GM12891 (cell line): ENCODE data around the gene ALCAM. TPM values are rescaled to one million over a fixed set of nuclear protein-coding genes. Genes with fewer than 3 reads are reported as not detected.

Experiments
- DNase-seq: peaks from one replicate; pipeline ENCODE4 v3.0.0; 2011; ENCODE audit warnings: low spot score; ENCODE audit not compliant: insufficient read length
- FAIRE-seq: peaks from 2 replicates; lab custom pipeline; 2011; peaks lifted over from hg19 to GRCh38; lab: Jason Lieb, UNC
- PAX5 ChIP-seq: IDR thresholded peaks from 2 replicates; pipeline ENCODE4 v1.6.1; 2011; ENCODE audit warnings: low read length, moderate library complexity, mild to moderate bottlenecking; ENCODE audit not compliant: insufficient read depth, severe bottlenecking
- POLR2A ChIP-seq: IDR thresholded peaks from 2 replicates; pipeline ENCODE4 v1.6.1; 2011; ENCODE audit warnings: low read depth, low read length, control low read depth
- POLR2AphosphoS5 ChIP-seq: IDR thresholded peaks from 2 replicates; pipeline ENCODE4 v1.6.1; 2011; ENCODE audit warnings: low read depth, low read length, control low read depth
- POU2F2 ChIP-seq: IDR thresholded peaks from 2 replicates; pipeline ENCODE4 v1.6.1; 2011; ENCODE audit warnings: low read depth, mild to moderate bottlenecking, control low read depth, low read length, moderate library complexity
- SPI1 ChIP-seq: IDR thresholded peaks from 2 replicates; pipeline ENCODE4 v1.6.1; 2011; ENCODE audit warnings: low read depth, low read length, control low read depth
- TAF1 ChIP-seq: IDR thresholded peaks from 2 replicates; pipeline ENCODE4 v1.6.1; 2011; ENCODE audit warnings: low read depth, low read length, control low read depth
- polyA plus RNA-seq: library from polyadenylated mRNA; unstranded; fragments of >200 nt; gene quantifications from one replicate; pipeline ENCODE4 v1.2.1, GENCODE V29; 2012; ENCODE audit warnings: low read depth, missing spikeins, inconsistent platforms; ENCODE audit not compliant: missing spikeins

ALCAM gene
- 13.2 TPM for polyA plus RNA-seq

DNA sequence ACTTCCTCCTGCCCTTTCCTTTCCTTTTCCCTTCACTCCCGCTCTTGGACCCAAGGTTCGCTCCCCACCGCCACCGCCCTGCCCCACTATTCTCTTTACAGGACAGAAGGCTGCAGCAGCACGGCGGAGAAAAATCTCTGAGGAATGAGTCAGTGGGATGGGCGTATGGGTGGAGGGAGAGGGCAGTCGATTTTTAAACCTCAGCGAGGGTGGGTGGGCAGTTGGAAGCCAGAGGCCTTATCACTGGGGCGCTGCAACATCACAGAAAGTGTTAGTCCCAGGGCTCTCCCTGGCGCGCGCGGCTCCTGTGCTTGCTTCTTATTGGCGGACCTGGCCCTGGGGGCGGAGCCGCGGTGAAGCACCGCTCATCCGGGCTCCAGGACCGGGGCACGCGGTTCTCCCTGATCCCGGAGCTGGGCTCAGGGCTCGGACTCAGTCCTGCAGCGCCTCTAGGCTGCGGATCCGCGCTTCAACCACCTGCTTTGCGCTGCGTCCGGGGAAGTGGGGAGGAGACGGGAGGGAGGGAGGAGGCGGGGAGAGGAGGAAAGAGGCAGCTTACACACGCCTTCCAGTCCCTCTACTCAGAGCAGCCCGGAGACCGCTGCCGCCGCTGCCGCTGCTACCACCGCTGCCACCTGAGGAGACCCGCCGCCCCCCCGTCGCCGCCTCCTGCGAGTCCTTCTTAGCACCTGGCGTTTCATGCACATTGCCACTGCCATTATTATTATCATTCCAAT lies at the start of gene ALCAM:
Gene ALCAM, plus strand, starts transcription at position 584 of the 737 bp plus-strand sequence.
- DNase-seq = peak; percentile 49
- FAIRE-seq = peak; percentile 88
- TF ChIP-seq PAX5 = no peak
- 0 out of 2 replicates have a peak, but pooled peaks have one; percentile 31 for TF ChIP-seq SPI1
- peak; percentile 48 for TF ChIP-seq POLR2A
- no peak; the same call in 1 of the 2 replicates for TF ChIP-seq POU2F2
- TF ChIP-seq TAF1 = peak; percentile 14; the same call in 1 of the 2 replicates
- 0 out of 2 replicates have a peak, but pooled peaks have one; percentile 2 for TF ChIP-seq POLR2AphosphoS5

DNA sequence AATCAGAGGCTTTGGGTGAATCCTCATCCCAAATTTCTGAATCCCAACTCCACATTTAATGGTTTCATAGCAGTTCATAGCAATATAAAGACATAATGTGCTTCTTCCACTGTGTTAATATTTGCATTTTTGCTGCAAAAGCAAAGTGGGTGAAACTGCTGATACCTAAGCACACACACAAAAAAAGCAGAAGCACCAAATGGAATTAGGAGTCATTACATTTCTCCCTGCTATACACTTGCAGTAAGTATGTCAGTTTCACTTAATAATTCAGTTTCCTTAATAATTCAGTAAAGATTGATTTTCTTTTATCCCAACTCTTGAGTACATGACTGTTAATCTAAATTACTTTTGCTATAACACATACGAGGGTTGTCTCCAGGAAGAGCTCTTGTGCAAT lies 48.9 kb upstream of the ALCAM start:
- no peak for DNase-seq
- no peak for FAIRE-seq
- TF ChIP-seq TAF1 (no peak), PAX5 (no peak)

- no peak for FAIRE-seq
- no peak for TF ChIP-seq POLR2AphosphoS5
- TF ChIP-seq PAX5 = no peak
- TF ChIP-seq POU2F2 = no peak
- 0 out of 2 replicates have a peak, but pooled peaks have one; percentile 29 for TF ChIP-seq SPI1
- no peak for DNase-seq
Observed at GRCh38 chr3:105322570-105323273, 44.0 kb upstream of the ALCAM start.

DNA sequence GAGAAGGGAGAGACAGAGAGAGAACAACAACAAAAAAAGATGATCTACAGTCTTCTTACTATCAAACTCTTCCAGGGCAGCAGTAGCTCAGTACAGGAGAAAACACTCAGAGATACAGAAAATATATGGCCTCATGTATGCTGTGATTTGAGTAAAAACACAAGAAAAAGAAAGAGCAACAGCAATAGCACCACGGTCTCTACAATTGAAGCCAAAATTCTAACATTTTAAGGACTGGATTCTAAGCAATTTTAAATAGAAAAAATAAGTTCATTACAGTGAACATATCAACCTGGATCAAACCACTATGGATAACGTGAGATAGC lies 43.5 kb upstream of the ALCAM start:
- no peak for TF ChIP-seq PAX5
- TF ChIP-seq TAF1 = no peak
- no peak for TF ChIP-seq POLR2A
- TF ChIP-seq SPI1 = no peak
- no peak for TF ChIP-seq POLR2AphosphoS5
- no peak for TF ChIP-seq POU2F2
- FAIRE-seq (no peak), DNase-seq (no peak)

- no peak for FAIRE-seq
- DNase-seq = no peak
- TF ChIP-seq SPI1 (no peak), POLR2A (no peak), POU2F2 (no peak), POLR2AphosphoS5 (no peak), TAF1 (no peak), PAX5 (no peak)
Observed at GRCh38 chr3:105324951-105325350, 41.8 kb upstream of the ALCAM start.

GRCh38 chr3:105327662-105328337 lies 38.9 kb upstream of the ALCAM start:
- FAIRE-seq = no peak
- no peak for TF ChIP-seq POU2F2
- no peak for DNase-seq

DNA sequence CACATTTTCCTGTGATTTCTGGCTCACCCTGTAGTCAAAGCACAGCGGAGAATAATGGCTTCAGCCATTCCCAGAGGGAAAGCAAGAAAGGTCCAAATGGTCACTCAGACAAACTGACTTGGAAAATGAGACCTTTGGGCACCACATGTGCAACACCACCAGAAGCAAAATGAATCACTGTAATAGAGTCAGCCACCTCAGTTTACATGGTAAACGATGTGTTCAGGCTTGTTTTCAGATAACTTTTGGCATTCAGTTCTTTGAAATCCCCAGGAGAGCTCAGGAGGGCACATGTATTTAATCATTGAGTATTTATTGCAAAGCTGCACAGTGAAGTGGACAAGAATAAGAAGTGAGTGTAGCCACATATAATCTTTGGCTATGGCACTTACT lies 38.4 kb upstream of the ALCAM start:
- DNase-seq (no peak), FAIRE-seq (no peak)
- TF ChIP-seq TAF1 (no peak), POLR2A (no peak), SPI1 (no peak), POLR2AphosphoS5 (no peak), POU2F2 (no peak), PAX5 (no peak)

GRCh38 chr3:105332961-105333360 lies 33.7 kb upstream of the ALCAM start:
- TF ChIP-seq TAF1 = no peak
- TF ChIP-seq SPI1 = no peak
- TF ChIP-seq POLR2A = no peak
- no peak for TF ChIP-seq POU2F2
- no peak for TF ChIP-seq POLR2AphosphoS5
- TF ChIP-seq PAX5 = no peak
- DNase-seq = no peak
- no peak for FAIRE-seq

- FAIRE-seq = no peak
Observed at GRCh38 chr3:105334138-105334882, 32.4 kb upstream of the ALCAM start.

More at GRCh38 chr3:105334138-105334882, 32.4 kb upstream of the ALCAM start:
- TF ChIP-seq POU2F2 (no peak), PAX5 (no peak), POLR2AphosphoS5 (no peak), POLR2A (no peak), TAF1 (no peak), SPI1 (no peak)
- no peak for DNase-seq
